ENCODE data around the gene REPIN1.

The REPIN1 gene

GRCh38 chr7:150408393-150409299 is 40.0 kb downstream of the REPIN1 start:
- DNase-seq = no peak

GRCh38 chr7:150409300-150410030 is 40.8 kb downstream of the REPIN1 start:
- DNase-seq = no peak

GRCh38 chr7:150410131-150410530 is 41.5 kb downstream of the REPIN1 start:
- DNase-seq = no peak

GRCh38 chr7:150410680-150411346 is 42.2 kb downstream of the REPIN1 start:
- peak in 1 of 2 experiments; percentile 23 for DNase-seq

GRCh38 chr7:150411606-150412005 is 43.0 kb downstream of the REPIN1 start:
- DNase-seq = no peak

GRCh38 chr7:150412016-150412415 is 43.4 kb downstream of the REPIN1 start:
- no peak for DNase-seq

GRCh38 chr7:150412518-150413488 is 44.2 kb downstream of the REPIN1 start:
- DNase-seq = no peak

GRCh38 chr7:150413640-150414081 is 45.0 kb downstream of the REPIN1 start:
- no peak for DNase-seq

GRCh38 chr7:150415161-150416153 is 46.8 kb downstream of the REPIN1 start:
- DNase-seq = no peak

- no peak for DNase-seq
These were observed 48.6 kb downstream of the REPIN1 start for GRCh38 chr7:150417239-150417638.

- no peak for DNase-seq
These were observed 49.2 kb downstream of the REPIN1 start for GRCh38 chr7:150417863-150418262.

- peak in 1 of 2 experiments; percentile 21 for DNase-seq
These were observed 51.6 kb downstream of the REPIN1 start for GRCh38 chr7:150420242-150420641.

- peak; percentile 38 to 93 for DNase-seq
These were observed 52.5 kb downstream of the REPIN1 start for GRCh38 chr7:150420987-150421674.

- no peak for DNase-seq
These were observed 53.2 kb downstream of the REPIN1 start for GRCh38 chr7:150421831-150422230.
